ENCODE data around the gene KCNJ16.

Gene KCNJ16

DNA sequence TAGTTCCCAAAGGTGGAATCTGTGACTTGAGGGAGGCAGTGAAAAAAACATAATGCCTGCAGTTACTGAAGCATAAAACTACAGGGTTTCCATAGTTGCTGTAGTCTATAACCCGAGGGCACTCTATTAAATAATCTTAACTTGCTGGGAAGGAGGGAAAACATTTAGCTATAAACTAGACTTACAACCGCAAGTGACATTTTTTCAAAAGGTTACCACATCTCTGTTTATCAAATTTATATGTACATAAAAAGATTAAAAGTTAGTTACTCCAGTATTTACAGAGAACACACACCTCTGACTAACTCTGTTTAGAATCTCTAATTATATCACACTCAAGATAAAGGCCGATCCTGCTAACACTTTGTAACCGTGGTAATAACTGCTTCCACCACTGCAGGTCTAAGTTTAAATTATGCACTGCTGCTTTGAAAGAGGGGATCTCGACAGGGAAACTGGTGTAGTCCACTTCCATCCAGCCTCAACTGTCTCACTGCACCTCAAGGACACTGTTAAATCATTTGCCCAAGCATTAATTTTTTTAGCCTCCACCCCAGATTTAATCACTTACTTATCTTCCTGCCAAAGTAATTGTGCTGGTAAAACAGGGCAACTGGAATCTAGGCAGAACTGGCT, 14.6 kb downstream of the KCNJ16 start:
- Histone ChIP-seq H4K20me1 (ENCODE audit: control insufficient read depth, insufficient read depth, low read depth, low read length) (no peaks in the 10 kb centered on the region), H3F3A (ENCODE audit: control insufficient read depth, insufficient read depth) (no peaks in the 10 kb centered on the region), H3K4me3 (ENCODE audit: low read length) (no peak overlapping the region), H3K36me3 (ENCODE audit: control insufficient read depth, low read length) (no peaks in the 10 kb centered on the region), H3K79me2 (ENCODE audit: control insufficient read depth, low read length) (no peaks in the 10 kb centered on the region), H3K9me3 (ENCODE audit: control insufficient read depth, insufficient read depth, low read length) (no peaks in the 10 kb centered on the region), H3K27ac (ENCODE audit: low read depth, low read length) (no peak overlapping the region), H3K27me3 (ENCODE audit: control insufficient read depth, low read length) (no peaks in the 10 kb centered on the region), H3K9me2 (replicated peaks; ENCODE audit: control insufficient read depth, low read length) (no peaks in the 10 kb centered on the region), H3K4me1 (ENCODE audit: control insufficient read depth, low read length) (peaks cover 6% of the 10 kb centered on the region; the same call in 1 of the 2 replicates), H3K4me2 (ENCODE audit: low read length) (no peak overlapping the region)
- TF ChIP-seq, protein P1, sequence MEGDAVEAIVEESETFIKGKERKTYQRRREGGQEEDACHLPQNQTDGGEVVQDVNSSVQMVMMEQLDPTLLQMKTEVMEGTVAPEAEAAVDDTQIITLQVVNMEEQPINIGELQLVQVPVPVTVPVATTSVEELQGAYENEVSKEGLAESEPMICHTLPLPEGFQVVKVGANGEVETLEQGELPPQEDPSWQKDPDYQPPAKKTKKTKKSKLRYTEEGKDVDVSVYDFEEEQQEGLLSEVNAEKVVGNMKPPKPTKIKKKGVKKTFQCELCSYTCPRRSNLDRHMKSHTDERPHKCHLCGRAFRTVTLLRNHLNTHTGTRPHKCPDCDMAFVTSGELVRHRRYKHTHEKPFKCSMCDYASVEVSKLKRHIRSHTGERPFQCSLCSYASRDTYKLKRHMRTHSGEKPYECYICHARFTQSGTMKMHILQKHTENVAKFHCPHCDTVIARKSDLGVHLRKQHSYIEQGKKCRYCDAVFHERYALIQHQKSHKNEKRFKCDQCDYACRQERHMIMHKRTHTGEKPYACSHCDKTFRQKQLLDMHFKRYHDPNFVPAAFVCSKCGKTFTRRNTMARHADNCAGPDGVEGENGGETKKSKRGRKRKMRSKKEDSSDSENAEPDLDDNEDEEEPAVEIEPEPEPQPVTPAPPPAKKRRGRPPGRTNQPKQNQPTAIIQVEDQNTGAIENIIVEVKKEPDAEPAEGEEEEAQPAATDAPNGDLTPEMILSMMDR (IDR thresholded peaks at IDR 0.05; ENCODE audit: low read depth, low read length, poor library complexity, severe bottlenecking): no peak
- TF ChIP-seq EZH2phosphoT487 (IDR thresholded peaks at IDR 0.05; ENCODE audit: borderline replicate concordance, low read length): no peak

DNA sequence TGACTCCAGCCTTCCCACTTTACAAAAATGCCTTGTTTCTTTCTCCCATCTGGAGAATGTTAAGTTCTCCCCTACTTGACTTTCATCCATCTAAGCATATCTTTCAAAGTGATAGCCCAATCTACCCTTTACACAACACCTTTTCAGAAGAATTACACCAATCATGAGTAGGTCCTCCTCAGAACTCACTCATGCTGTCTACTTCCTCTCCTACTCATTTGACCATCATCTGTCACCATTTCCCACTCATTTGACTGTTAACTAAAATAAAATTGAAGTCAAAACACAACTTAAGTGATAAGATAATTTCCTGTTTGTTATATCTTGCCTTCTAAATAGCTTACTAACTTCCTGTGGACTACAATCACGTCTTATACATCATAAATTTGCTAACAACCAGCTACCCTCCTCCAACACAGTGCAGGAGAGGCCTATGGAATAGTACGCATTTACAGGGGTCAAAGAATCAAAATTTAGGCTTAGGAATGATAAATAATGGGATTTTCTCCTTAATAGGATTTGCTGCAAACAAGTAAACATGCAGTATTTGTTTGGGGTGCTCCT, 16.1 kb downstream of the KCNJ16 start:
- no peaks in the 10 kb centered on the region for H4K20me1 ChIP-seq (ENCODE audit: control insufficient read depth, insufficient read depth, low read depth, low read length)
- no peak overlapping the region for H3K4me2 ChIP-seq (ENCODE audit: low read length)
- peaks cover 6% of the 10 kb centered on the region; the same call in 1 of the 2 replicates for H3K4me1 ChIP-seq (ENCODE audit: control insufficient read depth, low read length)
- H3K4me3 ChIP-seq (ENCODE audit: low read length): no peak overlapping the region
- H3K36me3 ChIP-seq (ENCODE audit: control insufficient read depth, low read length): no peaks in the 10 kb centered on the region
- no peaks in the 10 kb centered on the region for H3K9me3 ChIP-seq (ENCODE audit: control insufficient read depth, insufficient read depth, low read length)
- no peaks in the 10 kb centered on the region for H3K27me3 ChIP-seq (ENCODE audit: control insufficient read depth, low read length)
- H3K27ac ChIP-seq (ENCODE audit: low read depth, low read length): no peak overlapping the region
- no peaks in the 10 kb centered on the region for H3K9me2 ChIP-seq (replicated peaks; ENCODE audit: control insufficient read depth, low read length)
- H3K79me2 ChIP-seq (ENCODE audit: control insufficient read depth, low read length): no peaks in the 10 kb centered on the region
- TF ChIP-seq, protein P1 (IDR thresholded peaks at IDR 0.05; ENCODE audit: low read depth, low read length, poor library complexity, severe bottlenecking): no peak
- TF ChIP-seq EZH2phosphoT487 (IDR thresholded peaks at IDR 0.05; ENCODE audit: borderline replicate concordance, low read length): no peak
- H3F3A ChIP-seq (ENCODE audit: control insufficient read depth, insufficient read depth): no peaks in the 10 kb centered on the region

GRCh38 chr17:70091696-70092095, 16.7 kb downstream of the KCNJ16 start:
- H4K20me1 ChIP-seq (ENCODE audit: control insufficient read depth, insufficient read depth, low read depth, low read length): no peaks in the 10 kb centered on the region
- H3K4me2 ChIP-seq (ENCODE audit: low read length): no peak overlapping the region
- TF ChIP-seq EZH2phosphoT487 (IDR thresholded peaks at IDR 0.05; ENCODE audit: borderline replicate concordance, low read length): no peak
- TF ChIP-seq, protein P1 (IDR thresholded peaks at IDR 0.05; ENCODE audit: low read depth, low read length, poor library complexity, severe bottlenecking): no peak
- H3K4me3 ChIP-seq (ENCODE audit: low read length): no peak overlapping the region
- no peaks in the 10 kb centered on the region for H3F3A ChIP-seq (ENCODE audit: control insufficient read depth, insufficient read depth)
- H3K79me2 ChIP-seq (ENCODE audit: control insufficient read depth, low read length): no peaks in the 10 kb centered on the region
- no peaks in the 10 kb centered on the region for H3K9me2 ChIP-seq (replicated peaks; ENCODE audit: control insufficient read depth, low read length)
- no peaks in the 10 kb centered on the region for H3K9me3 ChIP-seq (ENCODE audit: control insufficient read depth, insufficient read depth, low read length)
- no peak overlapping the region for H3K27ac ChIP-seq (ENCODE audit: low read depth, low read length)
- no peaks in the 10 kb centered on the region for H3K27me3 ChIP-seq (ENCODE audit: control insufficient read depth, low read length)
- peaks cover 6% of the 10 kb centered on the region; the same call in 1 of the 2 replicates for H3K4me1 ChIP-seq (ENCODE audit: control insufficient read depth, low read length)
- no peaks in the 10 kb centered on the region for H3K36me3 ChIP-seq (ENCODE audit: control insufficient read depth, low read length)
